ENCODE data around the gene ABR.
"Not testable (repeated sequence)": the region's sequence is repeated elsewhere in the genome, so short reads cannot be mapped to it uniquely, and the experiment has no call there.

The ABR gene

GRCh38 chr17:1203111-1203966 lies 23.6 kb upstream of the ABR start:
- peak; percentile 36 for DNase-seq (ENCODE audit: low read depth)
- no peak for TF ChIP-seq CTCF (IDR thresholded peaks at IDR 0.05; ENCODE audit: low read depth, low read length, missing control alignments)
- peak overlapping the region; percentile 45 for H3K4me3 ChIP-seq (ENCODE audit: low read depth, low read length)

GRCh38 chr17:1202291-1202690 lies 22.5 kb upstream of the ABR start:
- H3K4me3 ChIP-seq (ENCODE audit: low read depth, low read length) = no peak overlapping the region
- TF ChIP-seq CTCF (IDR thresholded peaks at IDR 0.05; ENCODE audit: low read depth, low read length, missing control alignments) = no peak
- in situ Hi-C loops (cut with HindIII; ENCODE audit: low sequenced_read_pairs) = no loop called here
- DNase-seq (ENCODE audit: low read depth) = no peak

More at GRCh38 chr17:1203111-1203966, 23.6 kb upstream of the ABR start:
- in situ Hi-C loops (cut with HindIII; ENCODE audit: low sequenced_read_pairs) = no loop called here

GRCh38 chr17:1201132-1201702 lies 21.4 kb upstream of the ABR start:
- in situ Hi-C loops (cut with HindIII; ENCODE audit: low sequenced_read_pairs) = no loop called here
- no peak for DNase-seq (ENCODE audit: low read depth)
- no peak for TF ChIP-seq CTCF (IDR thresholded peaks at IDR 0.05; ENCODE audit: low read depth, low read length, missing control alignments)
- H3K4me3 ChIP-seq (ENCODE audit: low read depth, low read length) = no peak overlapping the region

GRCh38 chr17:1199271-1199743 lies 19.5 kb upstream of the ABR start:
- DNase-seq (ENCODE audit: low read depth); H3K4me3 ChIP-seq (ENCODE audit: low read depth, low read length); in situ Hi-C loops (cut with HindIII; ENCODE audit: low sequenced_read_pairs): not testable (repeated sequence)

DNA sequence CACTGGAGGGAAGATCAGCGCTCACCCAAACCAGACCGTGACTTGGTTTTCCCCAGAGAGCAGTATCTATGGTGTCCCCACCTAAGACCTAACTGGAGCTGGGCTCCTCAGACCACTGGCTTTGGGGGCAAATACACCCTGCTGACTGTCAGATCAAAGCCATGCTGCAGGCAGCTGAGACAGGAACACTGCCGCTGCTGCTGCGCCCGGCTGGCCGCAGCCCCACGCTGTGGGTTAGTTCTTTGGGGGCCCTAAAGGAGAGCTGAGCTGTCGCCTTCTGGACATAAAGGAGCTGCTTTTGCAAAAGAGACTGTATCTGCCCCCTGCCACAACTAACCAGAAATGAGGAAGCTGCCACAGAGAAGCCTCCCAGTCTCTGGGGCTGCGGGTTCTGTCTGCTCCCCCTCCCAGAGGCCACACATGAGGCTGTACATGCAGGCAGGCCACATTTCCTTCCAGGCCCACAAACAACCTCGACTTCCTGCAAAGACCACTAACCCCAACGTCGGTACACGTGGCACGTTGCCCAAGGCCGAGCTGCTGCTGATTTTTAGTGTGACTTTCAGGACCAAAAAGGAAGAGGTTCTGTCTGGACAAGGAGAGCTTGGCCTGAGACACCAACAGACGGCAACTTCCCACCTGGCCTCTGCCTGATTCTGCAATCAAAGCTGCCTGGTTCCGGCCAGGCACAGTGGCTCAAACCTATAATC lies 18.2 kb upstream of the ABR start:
- DNase-seq (ENCODE audit: low read depth) = peak; percentile 26

DNA sequence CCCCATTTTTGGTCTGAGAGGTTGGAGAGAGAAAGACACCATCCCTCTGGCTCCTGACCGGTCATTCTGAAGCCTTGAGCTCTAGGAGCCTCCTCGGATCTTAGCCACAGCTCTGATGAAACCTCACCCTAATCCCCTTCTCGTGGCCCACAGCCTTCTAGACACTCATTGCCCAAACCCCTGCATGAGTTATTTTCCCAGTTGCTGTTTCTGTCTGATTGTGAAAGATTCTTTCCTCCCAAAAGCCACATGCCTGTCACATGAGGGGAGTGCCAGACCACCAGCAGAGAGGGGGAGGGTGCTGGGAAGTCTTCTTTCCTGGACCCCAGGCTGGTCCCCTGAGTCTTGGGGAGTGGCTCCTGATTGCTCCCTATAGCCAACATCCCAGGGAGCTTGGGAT lies 17.6 kb upstream of the ABR start:
- no peak for DNase-seq (ENCODE audit: low read depth)
- H3K4me3 ChIP-seq (ENCODE audit: low read depth, low read length) = no peak overlapping the region
- in situ Hi-C loops (cut with HindIII; ENCODE audit: low sequenced_read_pairs) = no loop called here
- TF ChIP-seq CTCF (IDR thresholded peaks at IDR 0.05; ENCODE audit: low read depth, low read length, missing control alignments) = no peak

More for the DNA sequence above, 18.2 kb upstream of the ABR start:
- no peak for TF ChIP-seq CTCF (IDR thresholded peaks at IDR 0.05; ENCODE audit: low read depth, low read length, missing control alignments)
- no peak overlapping the region for H3K4me3 ChIP-seq (ENCODE audit: low read depth, low read length)
- in situ Hi-C loops (cut with HindIII; ENCODE audit: low sequenced_read_pairs) = no loop called here
